Measurements from ENCODE around the gene SENP2.
"Not testable (repeated sequence)": the region's sequence is repeated elsewhere in the genome, so short reads cannot be mapped to it uniquely, and the experiment has no call there.

The SENP2 gene

DNA sequence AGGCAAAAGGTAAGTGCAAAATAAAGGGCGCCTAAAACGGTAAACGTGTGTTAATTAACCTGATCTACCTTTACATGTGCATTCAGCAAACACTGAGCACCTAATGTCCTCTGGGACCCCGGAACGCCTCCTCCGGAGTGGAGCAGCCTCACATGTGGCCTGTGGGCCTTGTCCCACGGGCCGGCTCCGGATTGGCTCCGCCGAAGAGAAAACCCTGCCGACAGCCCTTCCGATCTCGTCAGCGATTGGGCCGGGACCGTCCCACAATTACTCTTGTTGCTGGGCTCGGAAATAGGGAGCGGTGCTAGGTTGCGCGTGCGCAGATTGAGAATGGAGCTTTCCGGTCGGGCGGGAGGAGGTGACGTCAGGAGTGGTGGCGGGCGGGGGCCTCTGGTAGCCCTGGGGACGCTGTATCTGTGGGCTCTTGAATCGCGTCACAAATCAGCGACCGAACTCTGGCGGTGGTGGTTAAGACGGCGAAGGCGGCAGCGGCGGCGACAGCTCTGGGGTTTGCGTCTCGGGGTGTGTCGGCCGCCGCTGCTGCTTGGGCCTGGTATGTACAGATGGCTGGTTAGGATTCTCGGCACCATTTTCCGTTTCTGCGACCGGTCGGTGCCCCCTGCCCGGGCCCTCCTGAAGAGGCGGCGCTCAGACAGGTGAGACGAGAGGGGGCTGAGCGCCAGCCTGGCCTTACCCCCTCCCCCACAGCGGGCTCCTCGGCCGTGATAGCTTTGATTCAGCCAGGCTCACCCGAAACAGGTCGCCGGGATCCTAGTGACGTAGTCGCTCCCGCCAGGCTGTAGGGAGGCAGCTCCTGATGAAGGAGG lies at the start of gene SENP2:
Gene SENP2, plus strand, starts transcription at position 437 of the 827 bp plus-strand sequence. Its CDS starts 119 bp downstream, at position 556.
- DNase-seq, result peak; percentile 99

DNA sequence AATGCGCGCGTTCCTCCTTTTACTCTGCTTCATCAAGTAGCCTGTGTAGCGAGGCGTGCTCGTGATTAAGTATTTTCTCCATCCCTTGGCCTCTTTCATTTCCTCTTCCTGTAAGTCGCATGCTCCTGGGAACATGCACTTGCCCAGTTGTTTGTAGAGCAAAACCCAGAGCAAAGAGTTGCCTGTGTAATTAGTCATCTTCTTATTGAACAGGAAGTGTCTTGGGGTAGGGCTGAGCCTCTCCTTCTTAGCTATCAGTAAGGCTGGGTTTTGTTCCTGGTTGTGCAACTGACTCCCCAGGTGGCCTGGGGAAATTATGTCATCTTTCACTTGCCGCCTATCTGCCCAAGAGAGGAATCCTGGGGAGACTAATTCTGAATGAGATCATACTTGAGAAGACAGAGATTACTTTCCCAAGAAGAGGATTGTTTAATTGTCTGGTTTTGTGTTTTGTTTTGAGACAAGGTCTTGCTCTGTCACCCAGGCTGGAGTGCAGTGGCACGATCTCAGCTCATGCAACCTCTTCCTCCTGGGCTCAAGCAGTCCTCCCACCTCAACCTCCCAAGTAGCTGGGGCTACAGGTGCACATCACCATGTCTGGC lies 48.6 kb upstream of the SENP2 start:
- DNase-seq, result peak; percentile 62

DNA sequence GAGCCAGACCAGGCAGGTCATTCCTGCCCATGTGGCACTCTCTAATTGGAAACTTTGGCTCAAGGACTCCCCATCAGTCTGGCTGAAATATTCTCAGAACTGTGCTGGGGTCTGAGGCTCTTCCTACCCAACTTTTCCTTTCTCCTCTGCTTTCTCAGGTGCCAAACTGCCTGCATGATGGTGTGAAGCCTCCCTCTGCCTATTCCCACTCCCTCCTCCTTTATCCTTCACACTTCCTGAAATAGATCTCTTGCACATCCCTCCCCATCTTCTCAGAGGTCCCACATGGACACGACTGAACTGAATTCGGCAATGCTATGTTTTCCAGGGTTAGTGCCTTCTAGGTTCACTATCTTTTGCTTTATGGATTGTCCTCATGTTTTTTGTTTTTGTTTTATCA lies 46.2 kb upstream of the SENP2 start:
- DNase-seq, result no peak

DNA sequence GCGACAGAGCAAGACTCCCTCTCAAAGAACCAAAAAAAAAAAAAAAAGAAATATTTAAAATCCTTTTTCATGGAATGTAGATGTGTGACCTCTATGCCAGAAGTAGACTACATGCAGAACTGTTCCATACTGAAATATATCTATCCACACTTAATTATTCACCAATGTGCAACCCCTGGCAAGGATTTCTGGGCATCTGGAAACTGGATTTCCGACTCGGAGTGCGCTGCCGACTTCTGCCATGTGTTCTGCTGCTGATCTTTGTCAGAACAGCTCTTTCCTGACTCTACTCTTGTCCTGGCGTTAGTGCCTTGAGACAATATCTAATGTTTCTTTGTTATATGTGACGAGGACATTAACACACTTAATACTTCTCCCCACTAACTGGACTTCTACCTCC lies 45.4 kb upstream of the SENP2 start:
- no peak for DNase-seq

DNA sequence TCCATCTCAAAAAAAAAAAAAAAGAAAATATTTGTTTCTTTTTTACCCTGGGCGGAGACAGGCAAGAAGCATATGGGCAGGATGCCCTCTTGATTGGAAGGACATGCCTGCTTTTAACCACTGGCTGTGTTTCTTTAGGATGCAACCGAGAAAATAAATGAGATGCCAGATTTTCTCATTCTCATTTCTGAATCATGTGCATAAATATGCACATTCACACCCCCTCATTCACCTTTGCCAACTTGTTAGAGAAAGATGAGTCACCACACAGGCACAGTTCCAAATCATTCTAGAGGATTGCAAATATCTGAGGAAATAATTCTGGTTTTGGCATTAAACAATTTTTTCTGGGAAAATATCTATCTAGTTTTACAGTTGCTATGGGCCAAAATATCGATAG lies 37.0 kb upstream of the SENP2 start:
- peak; percentile 26 for DNase-seq

DNA sequence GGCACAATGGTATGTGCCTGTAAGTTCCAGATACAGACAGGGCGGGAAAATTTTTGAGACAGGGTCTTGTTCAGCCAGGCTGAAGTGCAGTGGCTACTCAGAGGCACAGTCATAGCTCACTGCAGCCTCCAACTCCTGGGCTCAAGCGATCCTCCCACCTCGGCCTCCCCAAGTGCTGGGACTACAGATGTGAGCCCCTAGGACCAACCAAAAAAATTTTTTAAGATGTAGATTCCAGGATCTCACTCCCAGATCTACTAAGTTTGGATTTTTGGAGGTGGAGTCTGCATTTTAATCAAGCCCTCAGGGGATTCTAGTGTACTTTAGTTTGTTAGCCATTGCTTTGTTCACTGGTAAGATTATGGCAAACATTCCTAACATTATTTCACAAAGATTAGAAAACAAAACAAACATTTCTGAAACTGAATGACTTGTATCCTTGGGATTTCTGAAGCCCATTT lies 36.4 kb upstream of the SENP2 start:
- DNase-seq, result no peak

DNA sequence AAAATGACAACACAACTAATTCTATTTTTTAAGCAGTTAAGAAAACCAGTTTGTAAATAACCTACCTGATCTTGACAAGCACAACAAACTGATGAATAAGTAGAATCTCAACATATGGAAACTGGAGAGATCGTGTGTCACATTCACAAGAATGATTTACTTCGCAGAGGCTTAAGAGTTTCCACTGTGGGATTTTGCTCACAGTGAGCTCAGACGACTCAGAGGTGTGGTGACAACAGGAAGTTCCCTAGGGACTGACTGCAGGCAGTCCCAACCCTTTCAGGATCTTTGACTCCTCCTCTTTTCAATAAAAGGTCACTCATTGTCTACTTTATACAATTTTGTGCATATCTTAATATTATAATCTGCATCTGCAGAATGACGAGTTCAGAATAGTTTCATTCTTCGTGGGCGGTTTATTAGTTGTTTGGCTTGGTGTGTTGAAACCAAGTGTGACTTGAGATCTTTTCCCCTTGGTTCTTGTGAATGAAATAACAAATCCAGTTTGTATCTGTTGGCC lies 33.7 kb upstream of the SENP2 start, which contains the start of gene LIPH:
Gene LIPH, minus strand, starts transcription at position 231 of the 520 bp plus-strand sequence. Its CDS starts 117 bp downstream, at position 114.
- no peak for DNase-seq

DNA sequence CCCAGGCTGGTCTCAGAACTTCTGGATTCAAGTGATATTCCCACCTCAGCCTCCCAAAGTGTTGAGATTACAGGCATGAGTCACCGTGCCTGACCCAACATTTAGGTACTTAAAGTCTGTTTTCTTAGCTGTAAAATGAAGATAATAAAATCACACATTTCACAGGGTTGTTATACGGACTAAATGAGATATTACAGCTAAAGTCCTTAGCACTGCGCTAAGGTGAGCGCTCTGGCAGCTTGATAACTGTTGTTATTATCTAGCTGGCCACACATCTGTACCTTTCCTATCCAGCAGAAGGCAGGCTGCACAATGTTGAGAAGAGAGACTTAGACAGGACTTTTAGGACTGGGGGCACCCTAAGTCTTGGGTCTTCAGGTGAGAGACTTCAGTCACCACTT lies 31.0 kb upstream of the SENP2 start:
- DNase-seq, result no peak

DNA sequence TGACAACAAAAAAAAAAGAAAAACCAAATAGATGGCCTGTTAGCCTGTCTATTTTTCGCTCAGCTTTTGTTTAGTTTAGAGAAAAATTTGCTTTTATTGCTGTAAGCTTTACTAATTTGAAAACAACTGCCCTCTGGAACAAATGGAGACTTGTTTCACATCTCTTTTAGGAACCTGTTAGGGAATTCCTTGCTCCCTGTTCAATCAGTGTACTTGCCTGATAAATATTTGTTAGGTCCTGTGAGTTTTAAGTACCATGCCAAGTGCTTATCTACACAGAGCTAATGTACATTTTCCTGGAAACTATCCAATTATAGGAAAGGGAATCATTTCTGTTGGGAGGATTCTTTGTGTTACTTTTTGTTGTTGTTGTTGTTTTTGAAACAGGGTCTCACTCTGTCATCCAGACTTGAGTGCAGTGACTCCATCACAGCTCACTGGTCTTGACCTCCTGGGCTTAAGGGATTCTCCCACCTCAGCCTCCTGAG lies 30.2 kb upstream of the SENP2 start:
- no peak for DNase-seq

DNA sequence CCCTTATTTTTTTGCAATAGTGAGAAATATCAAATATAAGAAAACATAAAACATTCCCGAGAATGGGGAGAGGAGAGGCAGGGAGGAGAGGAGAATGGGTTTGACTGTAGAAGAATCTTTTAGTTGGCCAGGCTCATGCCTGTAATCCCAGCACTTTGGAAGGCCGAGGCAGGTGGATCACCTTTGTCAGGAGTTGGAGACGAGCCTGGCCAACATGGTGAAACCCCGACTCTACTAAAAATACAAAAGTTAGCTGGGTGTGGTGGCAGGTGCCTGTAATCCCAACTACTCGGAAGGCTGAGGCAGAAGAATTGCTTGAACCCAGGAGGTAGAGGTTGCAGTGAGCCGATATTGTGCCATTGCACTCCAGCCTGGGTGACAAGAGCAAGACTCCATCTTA lies 29.5 kb upstream of the SENP2 start:
- DNase-seq, result not testable (repeated sequence)

DNA sequence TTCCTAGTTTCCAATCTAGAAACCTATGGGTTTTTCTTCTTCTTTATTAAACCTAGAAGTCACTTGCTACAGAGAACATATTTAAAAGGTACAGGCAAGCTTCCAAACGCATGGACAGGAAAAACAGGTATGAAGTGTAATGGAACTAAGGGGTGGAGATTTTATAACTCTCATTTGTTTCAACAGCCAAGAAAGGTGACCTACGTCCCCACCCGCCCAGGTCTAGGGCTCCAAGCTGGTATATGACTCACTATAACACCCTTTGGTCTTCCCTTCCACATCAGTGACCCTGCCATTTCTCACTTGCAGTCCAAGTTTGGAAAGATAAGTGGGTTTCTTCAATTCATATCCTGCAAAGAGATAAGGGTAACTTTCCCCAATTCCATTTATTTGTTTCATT lies 27.7 kb upstream of the SENP2 start:
- DNase-seq, result no peak

DNA sequence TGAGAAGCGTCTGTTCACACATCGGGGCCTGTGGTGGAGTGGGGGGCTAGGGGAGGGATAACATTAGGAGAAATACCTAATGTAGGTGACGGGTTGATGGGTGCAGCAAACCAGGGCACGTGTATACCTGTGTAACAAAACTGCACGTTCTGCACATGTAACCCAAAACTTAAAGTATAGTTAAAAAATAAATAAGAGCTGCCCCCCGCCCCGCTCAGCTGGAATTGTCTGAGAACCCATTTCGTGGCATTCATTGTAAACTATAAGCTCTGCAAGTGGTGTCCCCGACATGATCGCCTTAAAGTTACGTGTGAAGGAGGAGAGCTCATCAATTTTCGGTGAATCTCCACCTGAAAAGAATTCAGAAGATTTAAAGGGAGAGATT lies 26.4 kb upstream of the SENP2 start:
- DNase-seq, result no peak

DNA sequence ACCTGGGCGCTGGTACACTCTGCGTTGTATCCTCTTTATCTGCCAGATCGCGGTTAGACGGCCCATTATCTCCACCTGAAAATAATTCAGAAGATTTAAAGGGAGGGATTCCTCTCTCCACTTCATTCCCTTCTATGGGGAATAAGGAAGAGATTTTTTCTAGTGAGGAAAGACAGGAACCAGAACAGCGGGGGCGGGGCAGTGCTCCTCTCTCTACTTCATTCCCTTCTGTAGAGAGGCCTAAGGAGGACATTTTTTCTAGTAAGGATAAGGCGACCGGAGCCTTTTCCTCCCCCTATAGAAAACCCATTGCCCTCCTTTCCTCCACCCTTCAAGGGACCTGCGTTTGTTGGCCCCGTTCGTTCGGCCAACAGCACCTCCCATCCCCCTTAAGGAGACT lies 25.4 kb upstream of the SENP2 start:
- DNase-seq, result no peak

DNA sequence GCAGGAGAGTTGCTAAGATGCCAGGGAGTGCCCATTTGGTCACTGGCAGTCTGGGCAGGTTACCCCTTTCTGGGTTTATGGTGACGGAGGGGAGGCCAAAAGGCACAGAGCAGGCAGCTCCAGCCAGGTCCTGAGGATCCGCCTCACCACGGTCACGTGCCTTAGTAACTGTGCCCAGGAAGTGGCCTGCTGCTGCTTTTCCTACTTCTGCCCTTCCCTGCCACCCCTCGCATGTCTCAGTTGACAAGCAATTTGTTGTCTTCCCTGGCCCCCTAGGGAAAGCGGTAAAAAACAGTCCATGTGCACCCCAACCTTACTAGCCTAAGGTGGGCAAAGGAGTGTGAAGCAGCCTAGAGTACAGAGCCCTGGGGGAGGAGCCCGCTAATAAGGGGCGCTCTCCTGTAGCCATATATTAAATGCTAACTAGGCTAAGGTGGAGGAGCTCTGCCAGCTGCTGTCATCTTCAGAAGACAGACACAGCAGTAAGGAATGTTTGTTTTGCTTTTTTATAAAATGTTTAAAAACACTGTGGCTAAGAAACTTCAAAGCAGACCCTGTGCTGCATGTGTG lies 24.6 kb upstream of the SENP2 start:
- no peak for DNase-seq

DNA sequence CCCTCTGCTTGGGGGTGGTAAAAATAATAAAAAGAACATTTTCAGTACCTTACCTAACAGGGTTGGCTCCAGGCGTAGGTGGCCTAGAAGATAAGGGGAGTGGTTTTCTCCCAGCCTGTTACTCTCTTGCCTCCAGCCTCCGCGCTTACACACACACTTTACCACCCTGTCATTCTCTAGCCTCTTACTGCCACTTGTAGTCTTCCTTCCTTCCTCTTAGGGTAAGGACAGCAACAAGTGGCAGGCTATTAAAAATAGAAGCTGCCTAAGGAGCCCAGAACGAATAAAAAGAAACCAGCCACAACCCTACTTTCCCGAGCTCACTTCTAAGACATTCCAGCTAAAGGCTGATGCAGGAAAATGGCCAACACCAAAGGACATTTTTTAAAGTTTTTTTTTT lies 24.1 kb upstream of the SENP2 start:
- no peak for DNase-seq

DNA sequence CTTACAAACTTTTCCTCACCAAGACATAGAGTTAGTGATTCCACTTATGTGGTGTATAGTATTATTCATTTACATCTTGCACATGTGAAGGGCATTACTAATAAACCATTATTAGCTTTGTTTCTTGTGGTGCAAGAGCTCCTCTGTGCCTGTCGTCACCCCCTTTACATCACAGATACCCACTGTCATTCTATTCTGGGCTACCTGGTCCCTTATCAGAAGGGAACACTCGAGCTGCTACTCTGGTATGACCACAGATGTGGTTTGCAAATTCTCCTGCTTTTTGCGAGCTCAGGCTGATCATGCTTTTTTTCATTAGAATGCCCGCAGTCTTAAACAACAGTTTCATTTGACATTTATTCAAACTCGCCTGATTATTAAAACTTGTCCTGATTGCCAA lies 13.9 kb upstream of the SENP2 start:
- DNase-seq, result no peak

DNA sequence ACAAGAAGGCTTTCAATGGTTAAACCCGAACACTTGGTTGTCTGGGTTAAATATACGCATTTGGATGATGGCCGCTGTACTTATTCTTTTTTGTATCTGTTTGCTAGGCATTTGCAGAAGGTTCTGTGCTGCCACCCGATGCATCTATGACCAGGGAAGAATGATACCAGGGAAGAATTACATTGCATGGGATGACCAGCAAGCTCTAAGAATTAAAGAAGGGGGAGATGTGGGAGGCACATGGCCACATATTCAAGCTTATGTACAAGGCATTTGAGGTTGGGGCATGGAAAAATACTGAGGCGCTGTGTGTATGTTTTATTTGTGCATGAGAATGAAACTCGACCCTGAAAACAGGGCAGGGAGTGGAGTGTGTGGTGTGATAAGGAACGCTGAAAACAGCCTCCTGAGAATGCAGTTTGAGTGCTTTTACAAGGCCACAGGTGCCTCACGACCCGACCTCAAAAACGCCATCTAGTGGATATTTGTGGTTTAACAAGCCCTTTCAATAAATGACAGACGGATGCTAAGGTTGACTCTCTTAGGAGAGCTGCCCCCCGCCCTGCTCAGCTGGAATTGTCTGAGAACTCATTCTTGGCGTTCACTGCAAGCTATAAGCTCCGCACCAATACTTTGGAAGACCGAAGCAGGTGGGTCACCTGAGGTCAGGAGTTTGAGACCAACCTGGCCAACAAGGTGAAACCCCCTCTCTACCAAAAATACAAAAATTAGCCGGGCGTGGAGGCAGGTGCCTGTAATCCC lies 10.8 kb upstream of the SENP2 start:
- not testable (repeated sequence) for DNase-seq

DNA sequence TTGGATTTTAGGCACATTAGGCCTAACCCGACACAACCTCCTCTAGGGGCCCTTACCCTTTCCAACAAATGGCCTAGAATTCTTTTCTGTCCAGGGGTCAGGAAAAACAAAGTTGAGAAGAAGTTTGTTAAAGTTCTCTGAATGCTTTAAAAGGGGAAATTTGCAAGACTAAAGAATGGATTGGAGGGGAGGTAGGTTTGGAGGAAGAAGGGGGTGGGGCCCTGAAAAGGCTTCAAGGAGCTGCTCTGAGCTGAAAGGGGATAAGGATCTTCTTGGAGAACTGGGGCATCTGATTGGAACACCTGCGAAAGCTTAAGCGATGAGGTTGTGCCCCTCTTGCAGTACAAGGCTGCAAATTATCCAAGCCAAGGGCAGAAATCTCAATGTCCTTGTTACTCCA lies 3.9 kb upstream of the SENP2 start:
- DNase-seq, result no peak

DNA sequence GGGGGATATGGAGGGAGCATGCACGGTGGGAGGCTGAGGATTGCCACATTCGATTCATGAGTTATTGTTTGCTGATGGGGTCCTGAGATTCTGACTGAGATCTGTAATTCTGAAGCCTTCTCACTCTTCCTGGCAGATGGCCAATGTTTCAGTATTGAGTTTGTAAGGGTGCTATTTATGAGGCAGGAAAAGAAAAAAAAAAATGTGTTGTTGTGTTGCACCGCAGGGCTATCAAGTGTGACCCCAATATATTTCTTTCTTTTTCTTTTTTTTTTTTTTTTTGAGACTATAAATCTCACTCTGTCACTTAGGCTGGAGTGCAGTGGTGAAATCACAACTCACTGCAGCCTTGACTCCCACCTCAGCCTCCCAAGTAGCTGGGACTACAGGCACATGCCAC lies 3.2 kb upstream of the SENP2 start:
- no peak for DNase-seq

DNA sequence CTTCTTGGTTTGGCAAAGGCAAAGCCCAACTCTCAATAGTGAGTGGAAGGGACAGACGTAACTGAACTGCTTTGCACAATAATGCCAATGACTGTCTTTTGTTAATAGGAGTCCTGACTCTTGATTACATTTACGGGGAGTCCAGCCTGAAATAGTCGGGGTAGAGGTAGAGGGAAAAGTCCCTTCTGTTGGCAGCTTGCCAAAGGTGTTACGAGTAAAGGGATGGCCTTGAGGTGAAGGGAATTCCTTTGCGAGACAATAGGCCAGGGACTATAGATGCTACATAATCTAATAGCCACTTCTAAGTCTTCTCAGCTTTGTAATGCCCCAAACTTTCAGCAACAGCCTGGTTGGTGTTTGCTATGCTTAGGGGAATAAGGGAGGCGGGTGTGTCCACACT lies 2.2 kb upstream of the SENP2 start:
- DNase-seq, result no peak

DNA sequence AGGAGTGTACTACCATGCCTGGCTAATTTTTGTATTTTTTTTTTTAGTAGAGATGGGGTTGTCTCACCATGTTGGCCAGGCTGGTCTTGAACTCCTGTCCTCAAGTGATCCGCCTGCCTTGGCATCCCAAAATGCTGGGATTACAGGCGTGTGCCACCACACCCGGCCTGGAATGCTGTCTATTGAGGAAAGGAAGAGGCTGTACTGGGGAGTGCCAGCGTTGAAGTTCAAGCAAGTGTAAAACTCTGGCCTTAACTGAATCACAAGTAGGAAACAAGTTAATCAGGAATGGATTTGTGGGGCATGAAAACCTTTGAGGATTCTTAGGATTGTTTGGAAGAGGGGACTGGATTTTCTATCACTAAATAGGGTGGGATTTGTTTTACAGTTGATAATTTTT lies 1.4 kb upstream of the SENP2 start:
- DNase-seq, result no peak

DNA sequence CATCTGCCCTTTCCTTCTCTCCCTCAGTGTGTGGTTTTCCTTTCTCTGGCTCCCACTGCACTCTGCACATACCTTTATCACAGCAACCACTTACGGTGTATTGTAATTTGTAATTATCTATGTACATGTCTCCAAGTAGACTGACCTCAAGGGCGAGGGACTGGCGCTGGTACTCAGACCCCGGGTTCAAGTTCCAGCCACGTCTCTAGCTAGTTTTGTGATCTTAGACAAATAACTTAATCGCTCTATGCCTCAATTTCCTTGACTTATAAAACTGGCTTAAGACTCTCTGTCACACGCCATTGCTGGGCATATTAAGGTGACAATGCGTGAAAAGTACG lies 607 bp upstream of the SENP2 start:
- no peak for DNase-seq

DNA sequence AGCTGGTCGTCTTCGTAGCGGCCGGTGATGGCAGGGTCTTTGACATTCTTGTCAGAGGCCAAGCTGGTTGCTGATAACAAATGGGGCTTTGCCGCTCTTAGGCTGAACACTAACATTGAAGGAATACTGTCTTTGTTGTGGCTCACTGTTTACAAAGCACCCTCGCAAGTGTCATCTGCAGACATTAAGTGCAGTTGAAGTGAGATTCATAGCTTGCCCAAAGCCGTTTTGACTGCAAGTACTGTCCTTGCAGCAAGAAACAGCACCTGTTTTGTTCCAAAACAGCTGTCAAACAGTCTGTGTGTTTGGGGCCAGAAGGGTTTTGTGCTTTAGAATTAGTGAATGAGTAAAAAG lies 568 bp downstream of the SENP2 start:
- no peak for DNase-seq

All from GOT3 (cell line).